KG1 (cell line): Measurements from ENCODE around the gene DCLK3.

Source experiments
- DNase-seq: peaks from one replicate; lab custom pipeline; 2025; lab: John Stamatoyannopoulos, UW

DCLK3 gene

GRCh38 chr3:36707623-36708409 lies 56.5 kb downstream of the DCLK3 start:
- no peak for DNase-seq

GRCh38 chr3:36705015-36705414 lies 59.3 kb downstream of the DCLK3 start:
- no peak for DNase-seq

- DNase-seq = no peak
Observed at GRCh38 chr3:36704280-36704679, 60.1 kb downstream of the DCLK3 start.

GRCh38 chr3:36701249-36701572 lies 63.1 kb downstream of the DCLK3 start:
- no peak for DNase-seq

- DNase-seq = no peak
Observed at GRCh38 chr3:36700537-36701248, 63.7 kb downstream of the DCLK3 start.

- DNase-seq = no peak
Observed at GRCh38 chr3:36698314-36698713, 66.0 kb downstream of the DCLK3 start.

- DNase-seq = no peak
Observed at GRCh38 chr3:36697229-36698001, 66.9 kb downstream of the DCLK3 start.

GRCh38 chr3:36696799-36697198 lies 67.6 kb downstream of the DCLK3 start:
- DNase-seq = no peak

- no peak for DNase-seq
Observed at GRCh38 chr3:36695769-36696137, 68.6 kb downstream of the DCLK3 start.

GRCh38 chr3:36695113-36695768 lies 69.1 kb downstream of the DCLK3 start:
- no peak for DNase-seq

GRCh38 chr3:36693670-36694069 lies 70.7 kb downstream of the DCLK3 start:
- DNase-seq = no peak

GRCh38 chr3:36689560-36689959 lies 74.8 kb downstream of the DCLK3 start:
- DNase-seq = no peak

GRCh38 chr3:36688815-36689214 lies 75.5 kb downstream of the DCLK3 start:
- DNase-seq = no peak

- no peak for DNase-seq
Observed at GRCh38 chr3:36686516-36686915, 77.8 kb downstream of the DCLK3 start.

- DNase-seq = no peak
Observed at GRCh38 chr3:36681867-36682266, 82.5 kb downstream of the DCLK3 start.

GRCh38 chr3:36680952-36681351 lies 83.4 kb downstream of the DCLK3 start:
- DNase-seq = no peak

GRCh38 chr3:36679384-36680200 lies 84.8 kb downstream of the DCLK3 start:
- DNase-seq = no peak

GRCh38 chr3:36678216-36679013 lies 85.9 kb downstream of the DCLK3 start:
- no peak for DNase-seq

GRCh38 chr3:36677331-36678007 lies 86.9 kb downstream of the DCLK3 start:
- DNase-seq = no peak

GRCh38 chr3:36674816-36675215 lies 89.5 kb downstream of the DCLK3 start:
- DNase-seq = no peak
